Superior temporal gyrus (tissue), 1 donor: ENCODE measurements around the gene GGT5.
"Not testable (repeated sequence)": the region's sequence is repeated elsewhere in the genome, so short reads cannot be mapped to it uniquely, and the experiment has no call there.

Experiments used
- DNase-seq: peaks from one replicate; pipeline ENCODE4 v3.0.0-alpha.2; 2016; ENCODE audit errors: extremely low spot score

GGT5 gene

DNA sequence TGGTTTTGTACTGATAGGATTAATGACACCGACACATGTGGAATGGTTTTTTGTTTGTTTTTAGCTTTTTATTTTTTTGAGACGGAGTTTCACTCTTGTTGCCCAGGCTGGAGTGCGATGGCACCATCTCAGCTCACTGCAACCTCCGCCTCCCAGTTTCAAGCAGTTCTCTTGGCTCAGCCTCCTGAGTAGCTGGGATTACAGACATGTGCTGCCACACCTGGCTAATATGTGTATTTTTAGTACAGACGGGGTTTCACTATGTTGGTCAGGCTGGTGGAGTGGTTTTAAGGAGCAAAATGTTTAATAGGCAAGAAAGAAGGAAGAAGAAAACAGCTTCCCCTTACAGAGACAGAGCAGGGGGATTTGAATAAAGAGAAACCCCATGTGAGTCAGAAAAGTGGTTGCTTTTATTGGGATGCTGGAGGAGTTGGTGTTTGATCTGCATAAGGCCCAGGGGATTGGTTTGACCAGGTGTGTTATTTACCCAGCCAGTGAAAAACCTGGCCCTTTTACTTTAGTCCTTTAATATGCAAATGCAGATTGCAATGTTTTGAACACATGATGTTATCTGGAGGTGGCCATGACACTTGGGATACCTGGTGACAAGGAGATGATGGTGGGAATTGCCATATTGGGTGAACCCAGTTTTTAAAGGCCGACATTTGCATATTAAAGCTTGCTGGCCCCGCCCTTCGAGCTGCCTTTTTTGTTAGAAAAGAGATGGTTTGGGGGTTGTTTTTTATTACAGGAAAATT lies 39.3 kb downstream of the GGT5 start:
- no peak for DNase-seq

DNA sequence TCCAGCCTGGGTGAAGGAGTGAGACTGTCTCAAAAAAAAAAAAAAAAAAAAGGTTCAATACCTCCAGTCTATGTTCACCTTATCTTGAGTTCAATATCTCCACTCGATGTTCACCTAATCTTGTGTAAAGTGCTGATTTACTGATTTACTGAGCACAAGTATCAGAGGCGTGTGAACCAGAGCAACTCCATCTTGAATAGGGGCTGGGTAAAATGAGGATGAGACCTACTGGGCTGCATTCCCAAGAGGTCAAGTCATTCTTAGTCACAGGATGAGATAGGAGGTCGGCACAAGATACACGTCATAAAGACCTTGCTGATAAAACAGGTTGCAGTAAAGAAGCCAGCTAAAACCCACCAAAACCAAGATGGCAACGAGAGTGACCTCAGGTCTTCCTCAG lies 41.0 kb downstream of the GGT5 start:
- not testable (repeated sequence) for DNase-seq

DNA sequence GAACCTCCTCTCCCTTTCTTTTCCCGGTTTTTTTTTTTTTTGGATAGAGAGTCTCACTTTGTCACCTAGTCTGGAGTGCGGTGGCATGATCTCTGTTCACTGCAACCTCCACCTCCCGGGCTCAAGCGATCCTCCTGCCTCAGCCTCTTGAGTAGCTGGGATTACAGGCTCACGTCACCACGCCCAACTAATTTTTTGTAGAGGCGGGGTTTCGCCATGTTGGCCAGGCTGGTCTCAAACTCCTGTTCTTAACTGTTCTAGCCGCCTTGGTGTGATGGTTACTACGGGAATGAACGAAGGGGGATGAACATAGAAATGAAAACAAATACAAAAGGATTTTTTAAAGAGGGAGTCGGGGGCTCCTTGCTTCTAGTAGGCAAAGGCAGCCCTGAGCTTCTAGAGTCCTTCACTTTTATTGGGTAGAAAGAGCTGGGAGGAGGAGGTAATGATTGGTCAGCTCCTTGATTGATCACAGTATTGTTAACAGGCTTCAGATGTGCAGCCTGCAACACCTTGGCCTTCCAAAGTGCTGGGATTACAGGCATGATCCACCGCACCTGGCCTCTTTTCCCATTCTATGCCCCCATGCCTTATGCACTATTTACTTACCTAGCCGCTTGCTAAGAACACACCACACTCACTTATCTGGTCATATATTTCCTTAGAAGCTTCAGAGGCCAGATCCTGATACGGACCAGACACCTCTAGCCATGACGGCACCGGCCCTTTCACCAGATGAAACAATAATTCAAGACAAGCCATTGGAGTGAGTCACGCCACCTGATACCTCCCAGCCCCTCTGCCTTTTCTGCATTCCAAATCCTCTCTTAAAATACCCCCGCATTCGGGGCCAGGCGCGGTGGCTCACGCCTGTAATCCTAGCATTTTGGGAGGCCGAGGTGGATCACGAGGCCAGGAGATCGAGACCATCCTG lies 42.9 kb downstream of the GGT5 start:
- no peak for DNase-seq

DNA sequence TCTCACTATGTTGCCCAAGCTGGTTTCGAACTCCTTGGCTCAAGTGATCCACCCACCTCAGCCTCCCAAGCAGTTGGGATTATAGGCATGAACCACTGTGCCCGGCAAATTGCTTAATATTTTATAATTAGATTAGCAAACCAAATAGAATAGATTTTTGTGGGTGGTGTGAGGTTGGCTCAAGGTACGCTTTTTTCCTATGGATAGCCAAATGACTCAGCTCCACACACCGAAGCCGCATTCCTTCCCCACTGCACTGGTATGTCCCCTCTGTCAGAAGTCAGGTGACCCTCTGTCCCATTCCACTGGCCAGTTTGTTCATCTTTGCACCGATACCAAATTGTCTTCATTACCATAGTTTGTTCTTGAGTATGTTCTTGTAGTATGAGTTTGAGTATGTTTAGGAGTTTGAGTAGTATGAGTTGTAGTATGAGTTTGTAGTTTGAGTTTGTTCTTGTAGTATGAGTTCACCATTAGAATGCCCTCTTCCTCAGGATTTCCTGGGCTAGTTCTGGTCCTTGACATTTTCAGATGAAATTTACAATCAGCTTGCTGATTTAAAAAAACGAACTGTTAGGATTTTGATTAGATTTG lies 44.2 kb downstream of the GGT5 start:
- DNase-seq = no peak

DNA sequence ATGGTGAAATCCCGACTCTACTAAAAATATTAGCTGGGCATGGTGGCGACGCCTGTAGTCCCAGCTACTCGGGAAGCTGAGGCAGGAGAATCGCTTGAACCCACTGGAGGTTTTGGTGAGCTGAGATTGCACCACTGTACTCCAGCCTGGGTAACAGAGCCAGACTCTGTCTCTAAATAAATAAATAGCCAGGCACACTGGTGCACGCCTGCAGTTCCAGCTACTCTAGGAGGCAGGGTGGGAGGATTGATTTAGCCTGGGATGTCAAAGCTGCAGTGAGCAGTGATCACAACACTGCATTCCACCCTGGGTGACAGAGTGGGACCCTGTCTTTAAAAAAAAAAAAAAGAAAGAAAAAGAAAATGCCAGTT lies 46.2 kb downstream of the GGT5 start:
- no peak for DNase-seq

DNA sequence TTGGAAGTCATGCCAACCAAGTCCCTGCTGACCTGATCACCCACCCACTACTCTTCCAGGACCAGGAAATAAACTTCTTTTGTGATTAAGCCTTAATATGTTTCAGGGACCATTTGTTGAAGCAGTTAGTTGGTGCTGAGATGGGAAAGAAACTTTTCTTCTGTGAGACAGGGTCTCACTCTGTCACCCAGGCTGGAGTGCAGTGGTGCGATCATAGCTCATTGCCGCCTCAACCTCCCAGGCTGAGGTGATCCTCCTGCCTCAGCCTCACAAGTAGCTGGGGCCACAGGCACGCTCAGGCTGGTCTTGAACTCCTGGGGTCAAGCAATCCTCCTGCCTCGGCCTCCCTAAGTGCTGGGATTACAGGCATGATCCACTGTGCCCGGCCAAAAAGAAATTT lies 53.0 kb downstream of the GGT5 start:
- DNase-seq = no peak

DNA sequence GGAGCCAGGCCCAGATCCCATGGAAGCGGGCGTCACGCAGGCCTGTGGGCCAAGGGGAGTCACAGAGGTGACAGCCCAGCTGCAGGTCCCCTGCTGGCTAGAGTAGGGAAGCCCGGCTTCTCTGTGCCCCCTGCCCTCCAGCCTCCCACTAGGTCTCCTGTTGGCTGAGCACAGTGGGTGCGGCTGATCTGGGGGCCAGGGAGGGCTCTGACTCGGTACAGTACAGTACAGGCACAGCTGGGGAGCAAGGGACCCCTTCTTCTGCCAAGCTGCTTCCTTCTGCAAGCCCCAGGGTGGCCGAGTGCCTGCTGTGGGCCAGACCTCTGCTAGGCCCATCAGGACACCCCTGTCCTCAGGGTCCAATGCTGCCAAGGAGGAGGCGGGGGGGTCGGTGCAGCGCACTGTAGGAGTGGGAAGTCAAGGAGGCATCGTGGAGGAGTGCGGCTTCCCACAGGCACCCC lies 53.5 kb downstream of the GGT5 start:
- DNase-seq = no peak

DNA sequence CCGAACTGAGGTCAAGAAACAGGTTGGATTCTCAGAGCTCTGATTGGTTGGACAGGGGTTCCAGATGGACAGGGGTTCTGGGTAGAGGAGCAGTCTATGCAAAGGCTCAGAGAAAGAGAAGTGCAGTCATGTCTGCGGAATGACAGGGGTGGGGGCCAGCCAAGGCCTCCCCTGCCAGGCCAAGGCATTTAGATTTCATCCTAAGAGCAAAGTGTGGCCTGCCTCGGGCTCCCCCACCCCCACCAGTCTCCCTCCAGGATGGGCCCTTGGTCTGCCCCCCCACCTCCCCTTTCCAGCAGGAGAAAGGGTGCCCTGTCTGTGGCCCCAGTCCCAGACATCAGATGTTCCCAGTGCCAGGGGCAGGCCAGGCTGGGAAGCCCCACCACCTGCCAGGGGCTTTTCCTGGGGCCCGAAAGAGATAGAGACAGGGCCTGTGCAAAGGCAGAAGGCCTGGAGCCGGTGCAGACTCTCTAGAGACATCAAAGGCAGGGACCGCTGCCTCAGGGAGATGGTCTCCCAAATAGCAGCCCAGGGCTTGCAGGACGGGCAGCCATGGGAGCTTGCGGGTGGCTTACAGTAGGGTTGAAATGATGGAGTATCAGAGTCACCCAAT lies 54.2 kb downstream of the GGT5 start:
- no peak for DNase-seq

DNA sequence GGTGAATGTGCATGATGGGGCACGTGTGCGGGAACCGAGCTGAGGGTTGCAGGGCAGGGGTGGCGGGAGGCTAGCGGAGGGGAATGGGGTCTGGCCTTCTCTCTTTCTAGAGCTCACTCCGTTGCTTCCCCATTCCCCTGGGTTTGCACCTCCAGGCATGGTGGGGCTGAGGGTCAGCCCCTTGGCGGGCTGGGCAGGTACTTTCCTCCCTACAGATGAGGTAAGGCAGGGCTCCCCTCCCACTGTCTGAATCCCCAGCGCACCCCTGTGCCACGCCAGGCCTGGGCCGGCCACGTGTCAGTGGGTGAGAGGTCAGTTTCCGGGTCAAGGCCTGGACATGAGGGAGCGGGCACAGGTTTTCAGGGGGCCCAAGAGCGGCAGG lies 54.7 kb downstream of the GGT5 start:
- no peak for DNase-seq

DNA sequence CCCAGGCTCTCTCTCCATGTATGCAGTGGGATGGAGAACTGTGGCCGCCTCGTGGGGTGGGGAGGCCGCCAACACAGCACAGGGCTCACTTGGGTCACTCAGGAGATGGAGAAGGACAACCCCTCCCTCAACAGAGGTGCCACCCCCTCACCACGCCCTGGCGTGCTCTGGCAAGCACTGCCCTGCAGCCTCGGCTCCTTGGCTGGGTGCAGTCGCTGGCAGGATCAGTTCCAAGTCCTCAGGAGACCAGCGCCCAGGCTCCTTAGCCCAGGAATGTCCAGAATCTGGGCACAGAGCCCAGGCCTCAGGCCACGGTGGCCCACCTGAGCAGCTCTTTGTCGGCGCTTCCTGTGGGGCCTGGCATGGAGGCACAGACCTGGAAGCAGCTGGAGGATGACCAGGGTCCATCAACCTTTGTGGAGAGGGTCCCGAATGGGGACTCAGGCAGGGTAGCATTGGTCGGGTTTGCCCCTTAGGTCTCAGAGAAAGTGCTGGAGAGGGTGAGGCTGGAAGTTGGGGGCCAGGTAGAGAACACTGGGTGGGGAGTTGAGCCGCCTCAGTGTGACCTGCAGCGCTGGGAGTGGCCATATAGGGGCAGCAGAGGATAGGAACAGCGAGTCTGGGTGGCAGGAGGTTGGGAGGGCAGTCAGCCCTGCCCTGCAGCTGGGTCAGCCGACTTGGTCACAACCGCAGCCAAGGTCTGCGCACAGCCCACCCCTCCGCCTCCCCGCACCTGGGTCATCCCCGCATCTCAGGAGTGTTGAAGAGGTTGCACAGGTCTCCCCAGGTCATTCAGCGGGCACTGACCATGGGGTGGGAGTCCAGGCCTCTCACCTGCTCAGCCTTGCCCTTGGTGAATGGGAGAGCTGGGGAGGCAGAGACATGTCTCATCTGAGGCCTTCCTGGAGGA lies 55.4 kb downstream of the GGT5 start:
- peak; percentile 45 for DNase-seq

DNA sequence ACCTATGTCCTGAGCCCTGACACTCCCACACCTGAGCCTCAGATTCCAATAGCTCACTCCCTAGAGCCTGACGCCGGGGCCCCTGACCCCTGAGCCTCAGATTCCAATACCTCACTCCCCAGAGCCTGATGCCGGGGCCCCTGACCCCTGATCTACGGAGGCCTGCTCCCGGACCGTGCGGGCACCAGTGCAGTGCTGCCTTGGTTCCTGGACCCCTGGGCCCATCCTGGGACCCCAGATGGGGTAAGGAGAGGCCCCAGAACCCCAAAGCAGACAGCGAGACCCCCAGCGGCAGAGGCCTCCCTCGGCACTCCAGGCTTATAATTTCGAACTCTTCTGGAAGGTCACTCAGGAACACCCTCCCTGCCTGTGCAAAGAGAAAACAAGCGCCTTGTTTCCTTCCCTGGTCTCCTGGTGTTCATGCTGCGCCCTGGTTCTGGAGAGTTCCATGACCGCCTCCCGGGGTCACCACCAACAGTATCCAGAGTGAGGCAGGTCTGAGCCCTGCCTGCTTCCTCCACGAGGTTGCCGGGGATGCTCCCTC lies 56.1 kb downstream of the GGT5 start:
- no peak for DNase-seq

DNA sequence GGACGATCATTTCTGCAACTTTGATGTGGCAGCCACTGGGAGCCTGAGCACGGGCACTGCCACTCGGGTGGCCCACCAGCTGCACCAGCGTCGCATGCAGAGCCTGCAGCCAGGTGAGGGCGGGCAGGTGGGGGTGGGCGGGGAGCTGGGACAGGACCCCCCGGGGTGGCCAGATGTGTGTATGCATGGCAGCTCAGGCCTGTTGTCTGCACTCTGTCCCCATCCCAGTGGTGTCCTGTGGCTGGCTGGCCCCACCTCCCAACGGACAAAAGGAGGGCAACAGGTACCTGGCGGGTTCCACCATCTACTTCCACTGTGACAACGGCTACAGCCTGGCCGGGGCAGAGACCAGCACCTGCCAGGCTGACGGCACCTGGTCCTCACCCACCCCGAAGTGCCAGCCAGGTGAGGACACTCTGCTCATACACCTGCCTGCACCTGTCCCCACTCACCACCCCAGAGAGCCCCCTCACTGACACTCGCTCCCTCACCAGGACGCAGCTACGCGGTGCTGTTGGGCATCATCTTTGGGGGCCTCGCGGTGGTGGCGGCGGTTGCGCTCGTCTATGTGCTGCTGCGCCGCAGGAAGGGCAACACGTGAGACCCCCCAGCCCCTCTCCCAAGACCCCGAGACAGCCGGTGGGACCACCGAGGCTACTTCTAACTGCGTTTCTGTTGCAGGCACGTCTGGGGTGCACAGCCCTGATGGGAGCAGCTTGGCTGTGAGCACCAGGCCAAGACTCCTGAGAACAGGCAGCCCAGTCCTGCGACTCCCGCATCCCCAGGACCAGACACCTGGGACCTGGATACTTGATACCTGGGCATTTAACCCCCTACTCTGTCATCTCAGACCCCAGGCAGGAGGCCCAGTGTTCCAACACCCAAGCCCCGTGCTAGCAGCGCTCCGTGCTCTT lies 56.9 kb downstream of the GGT5 start:
- no peak for DNase-seq

DNA sequence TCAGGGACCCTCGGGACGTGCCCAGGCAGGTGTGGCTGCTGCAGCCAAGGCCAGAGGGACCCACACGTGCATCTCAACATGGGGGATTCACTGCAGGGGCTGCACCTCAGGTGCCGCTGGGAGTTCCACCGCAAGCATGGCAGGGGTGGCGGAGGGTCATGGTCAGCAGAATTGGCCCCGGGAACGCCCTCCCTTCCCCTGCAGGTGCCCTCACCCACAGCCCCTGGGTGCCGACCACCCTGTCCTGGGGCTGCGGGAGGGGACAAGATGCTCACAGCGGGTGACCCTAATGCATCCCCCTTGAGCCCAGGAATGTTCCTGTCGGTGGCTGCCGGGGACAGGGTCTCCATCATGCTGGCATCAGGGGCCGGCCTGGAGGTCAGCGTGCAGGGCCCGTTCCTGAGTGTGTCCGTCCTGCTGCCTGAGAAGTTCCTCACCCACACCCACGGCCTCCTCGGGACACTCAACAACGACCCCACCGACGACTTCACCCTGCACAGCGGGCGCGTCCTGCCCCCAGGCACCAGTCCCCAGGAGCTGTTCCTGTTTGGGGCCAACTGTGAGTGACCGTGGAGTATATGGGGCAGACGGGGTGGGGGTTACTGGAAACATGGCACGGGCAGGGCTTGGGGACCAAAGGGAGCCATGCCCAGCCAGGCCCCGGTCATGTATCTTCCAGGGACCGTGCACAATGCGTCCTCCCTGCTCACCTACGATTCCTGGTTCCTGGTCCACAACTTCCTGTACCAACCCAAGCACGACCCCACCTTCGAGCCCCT lies 57.8 kb downstream of the GGT5 start:
- no peak for DNase-seq

DNA sequence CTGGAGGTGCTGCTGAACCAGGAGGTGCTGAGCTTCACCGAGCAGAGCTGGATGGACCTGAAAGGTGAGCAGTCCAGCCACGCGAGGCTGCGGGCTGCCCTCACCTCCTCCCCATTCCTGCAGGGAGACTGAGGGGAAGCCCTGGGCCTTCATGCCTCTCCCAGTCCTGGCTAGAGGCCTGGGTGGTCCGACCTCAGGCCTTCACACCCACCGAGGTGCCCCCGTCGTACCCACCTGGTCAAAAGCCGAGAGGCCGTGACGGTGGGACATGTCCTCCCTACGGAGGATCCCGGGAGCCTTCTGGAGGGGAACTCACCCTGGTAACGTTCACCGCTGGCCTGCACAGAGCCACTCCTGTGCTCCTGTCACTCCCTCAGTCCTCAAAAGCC lies 58.5 kb downstream of the GGT5 start:
- no peak for DNase-seq

DNA sequence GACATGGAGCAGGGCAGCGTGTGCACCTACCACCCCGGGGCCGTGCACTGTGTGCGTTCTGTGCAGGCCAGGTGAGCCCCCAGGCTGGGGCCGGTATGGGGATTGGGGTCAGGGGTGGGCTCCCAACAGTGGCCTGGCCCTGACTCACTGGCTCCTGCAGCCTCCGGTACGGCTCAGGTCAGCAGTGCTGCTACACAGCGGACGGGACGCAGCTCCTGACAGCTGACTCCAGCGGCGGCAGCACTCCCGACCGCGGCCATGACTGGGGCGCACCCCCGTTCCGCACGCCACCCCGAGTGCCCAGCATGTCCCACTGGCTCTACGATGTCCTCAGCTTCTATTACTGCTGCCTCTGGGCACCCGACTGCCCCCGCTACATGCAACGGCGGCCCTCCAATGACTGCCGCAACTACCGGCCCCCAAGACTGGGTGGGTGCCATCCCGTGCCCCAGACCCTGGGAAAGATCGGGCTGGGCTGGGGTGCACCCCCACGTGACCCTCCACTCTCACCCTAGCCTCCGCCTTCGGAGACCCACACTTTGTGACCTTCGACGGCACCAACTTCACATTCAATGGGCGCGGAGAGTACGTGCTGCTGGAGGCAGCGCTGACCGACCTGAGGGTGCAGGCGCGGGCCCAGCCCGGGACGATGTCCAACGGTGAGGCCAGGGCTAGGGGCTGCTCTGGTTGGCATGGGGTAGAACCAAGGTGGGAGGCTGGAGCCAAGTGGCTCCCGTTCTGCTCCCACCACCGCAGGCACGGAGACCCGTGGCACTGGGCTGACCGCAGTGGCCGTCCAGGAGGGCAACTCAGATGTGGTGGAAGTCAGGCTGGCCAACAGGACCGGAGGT lies 59.2 kb downstream of the GGT5 start:
- DNase-seq = no peak

DNA sequence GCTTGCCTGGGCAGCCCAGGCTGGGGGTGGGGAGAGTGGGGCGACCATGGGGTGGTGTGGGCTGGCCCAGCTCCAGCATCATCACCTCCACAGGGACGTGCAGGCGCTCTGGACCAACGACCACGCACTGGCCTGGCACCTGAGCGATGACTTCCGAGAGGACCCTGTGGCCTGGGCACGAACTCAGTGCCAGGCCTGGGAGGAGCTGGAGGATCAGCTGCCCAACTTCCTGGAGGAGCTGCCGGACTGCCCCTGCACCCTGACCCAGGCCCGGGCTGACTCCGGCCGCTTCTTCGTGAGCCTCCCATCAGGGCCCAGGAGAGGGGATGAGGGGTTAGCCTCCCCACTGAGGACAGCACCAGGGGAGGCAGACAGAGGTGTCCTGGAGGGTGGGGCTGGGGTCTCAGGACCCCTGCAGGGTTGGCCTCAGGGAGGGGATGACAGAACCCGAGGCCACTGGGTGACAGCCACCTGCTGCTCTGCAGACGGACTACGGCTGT lies 59.8 kb downstream of the GGT5 start:
- no peak for DNase-seq

DNA sequence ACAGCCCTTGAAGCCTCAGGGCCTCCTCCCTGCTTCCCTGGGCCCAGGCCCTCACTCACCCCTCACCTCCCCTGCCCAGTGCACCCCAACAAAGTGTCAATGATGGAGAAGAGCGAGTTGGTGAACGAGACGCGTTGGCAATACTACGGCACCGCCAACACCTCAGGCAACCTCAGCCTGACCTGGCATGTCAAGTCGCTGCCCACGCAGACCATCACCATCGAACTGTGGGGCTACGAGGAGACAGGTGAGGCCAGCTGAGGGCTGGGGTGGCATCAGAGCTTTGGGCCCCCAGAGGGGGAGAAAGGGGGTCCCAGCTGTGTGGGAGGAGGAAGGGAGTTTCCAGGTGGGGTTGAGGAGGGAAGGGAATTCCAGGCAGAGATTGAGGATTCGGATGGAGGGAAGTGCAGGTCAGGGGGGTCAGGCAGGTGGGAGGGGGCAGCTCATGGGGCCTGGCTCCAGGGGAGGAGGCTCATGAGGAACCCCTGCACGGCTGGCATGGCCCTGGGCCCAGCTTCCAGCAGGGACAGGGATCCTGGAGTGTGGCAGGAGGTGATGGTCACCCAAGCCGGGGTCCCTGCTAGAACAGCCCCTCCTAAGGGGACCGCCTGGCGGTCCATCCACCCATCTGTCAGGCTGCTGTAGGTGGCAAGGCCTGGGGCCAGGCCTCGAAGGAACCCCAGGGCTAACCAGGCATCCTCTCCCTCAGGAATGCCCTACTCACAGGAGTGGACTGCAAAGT lies 60.7 kb downstream of the GGT5 start:
- no peak for DNase-seq
